Smooth muscle cell (in vitro differentiated cells): ENCODE data around the gene EED. TPM values are rescaled to one million over a fixed set of nuclear protein-coding genes. Genes with fewer than 3 reads are reported as not detected.

ENCODE experiments used
- DNase-seq: peaks from one replicate; lab custom pipeline; 2025; ENCODE audit not compliant: unreplicated experiment; lab: John Stamatoyannopoulos, UW
- H2AFZ ChIP-seq: fragments of 200-600 bp; sonication (generic); 2 replicates; pipeline ENCODE4 v1.6.0; 2016; ENCODE audit warnings: antibody characterized with exemption, low read depth, mild to moderate bottlenecking
- H3F3A ChIP-seq: fragments of 200-600 bp; sonication (generic); 2 replicates; pipeline ENCODE4 v1.6.0; 2017; ENCODE audit warnings: antibody characterized with exemption, low read depth
- H3K27ac ChIP-seq: fragments of 200-600 bp; sonication (generic); 2 replicates; pipeline ENCODE4 v1.5.1; 2016; ENCODE audit warnings: low read depth, mild to moderate bottlenecking
- H3K27me3 ChIP-seq: fragments of 200-600 bp; sonication (generic); 2 replicates; pipeline ENCODE4 v1.6.1; 2016; ENCODE audit warnings: low read depth, mild to moderate bottlenecking
- H3K36me3 ChIP-seq: fragments of 200-600 bp; sonication (generic); 2 replicates; pipeline ENCODE4 v1.5.1; 2016; ENCODE audit warnings: low read depth
- H3K4me1 ChIP-seq: fragments of 200-600 bp; sonication (generic); 2 replicates; pipeline ENCODE4 v1.5.1; 2016; ENCODE audit warnings: low read depth
- H3K4me2 ChIP-seq: fragments of 200-600 bp; sonication (generic); 2 replicates; pipeline ENCODE4 v1.6.0; 2016; ENCODE audit warnings: mild to moderate bottlenecking
- H3K4me3 ChIP-seq: fragments of 200-600 bp; sonication (generic); 2 replicates; pipeline ENCODE4 v1.5.1; 2016; ENCODE audit warnings: mild to moderate bottlenecking
- H3K79me2 ChIP-seq: fragments of 200-600 bp; sonication (generic); 2 replicates; pipeline ENCODE4 v1.6.0; 2016; ENCODE audit warnings: low read depth, mild to moderate bottlenecking
- H3K9ac ChIP-seq: fragments of 200-600 bp; sonication (generic); 2 replicates; pipeline ENCODE4 v1.6.0; 2016; ENCODE audit warnings: low read depth
- H3K9me3 ChIP-seq: fragments of 200-600 bp; sonication (generic); replicated peaks from 2 replicates; pipeline ENCODE4 v1.5.1; 2016; ENCODE audit warnings: low read depth
- H4K20me1 ChIP-seq: fragments of 200-600 bp; sonication (generic); 2 replicates; pipeline ENCODE4 v1.6.0; 2016; ENCODE audit warnings: low read depth
- WGBS: methylation state at CpG from one replicate; pipeline ENCODE4 v1.1.7; 2016; ENCODE audit warnings: low lambda C conversion rate; 5-methylcytosine and 5-hydroxymethylcytosine counted together
- polyA plus RNA-seq: library from polyadenylated mRNA; unstranded; fragments of >200 nt; fragmentation: Nextera tagmentation; extraction: Ambion mirVana; gene quantifications from 2 replicates; pipeline ENCODE4 v1.2.1, GENCODE V29; 2016
- total RNA-seq: library from RNA; depleted of rRNA; stranded (reverse); fragments of >200 nt; gene quantifications from 2 replicates; pipeline ENCODE4 v1.2.3, GENCODE V29; 2014
- TF ChIP-seq, protein P1 (sequence below): fragments of 200-600 bp; sonication (generic); IDR thresholded peaks from 2 replicates; pipeline ENCODE4 v1.5.1; 2017; ENCODE audit warnings: borderline replicate concordance, mild to moderate bottlenecking, antibody characterized with exemption; ENCODE audit not compliant: insufficient read depth, poor library complexity, severe bottlenecking

EED gene
- total and polyA plus RNA-seq, 2 experiments from 2014 or later, result 18.6 to 38.7 TPM

DNA sequence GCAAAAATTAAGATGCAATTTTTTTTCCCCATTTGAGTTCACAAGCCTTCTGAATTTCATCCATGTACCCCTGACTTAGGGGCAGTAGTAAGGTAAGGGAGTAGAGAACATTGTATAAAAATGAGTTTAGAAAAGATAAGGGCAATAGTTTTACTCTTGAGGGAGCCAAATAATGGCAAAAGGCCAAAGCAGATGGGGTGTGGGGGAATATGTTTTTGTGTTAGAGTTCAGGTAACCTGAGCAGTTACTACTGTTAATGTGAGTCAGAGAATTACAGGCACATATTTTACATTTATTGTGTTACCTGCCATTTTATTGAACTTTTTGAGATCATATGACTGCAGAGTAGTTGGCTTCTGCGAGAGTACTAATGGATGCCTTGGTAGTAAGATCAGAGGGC is 3.1 kb downstream of the EED start:
- Histone ChIP-seq H3K4me2 (peak overlapping the region; percentile 84), H3F3A (peaks cover 5% of the 10 kb centered on the region), H3K4me3 (no peak overlapping the region), H3K9ac (no peak overlapping the region), H3K27ac (no peak overlapping the region), H2AFZ (no peak overlapping the region), H3K9me3 (no peaks in the 10 kb centered on the region), H3K4me1 (peaks cover 19% of the 10 kb centered on the region), H3K79me2 (peaks cover 72% of the 10 kb centered on the region), H4K20me1 (peaks cover 56% of the 10 kb centered on the region), H3K36me3 (no peaks in the 10 kb centered on the region), H3K27me3 (no peaks in the 10 kb centered on the region)
- TF ChIP-seq, protein P1, sequence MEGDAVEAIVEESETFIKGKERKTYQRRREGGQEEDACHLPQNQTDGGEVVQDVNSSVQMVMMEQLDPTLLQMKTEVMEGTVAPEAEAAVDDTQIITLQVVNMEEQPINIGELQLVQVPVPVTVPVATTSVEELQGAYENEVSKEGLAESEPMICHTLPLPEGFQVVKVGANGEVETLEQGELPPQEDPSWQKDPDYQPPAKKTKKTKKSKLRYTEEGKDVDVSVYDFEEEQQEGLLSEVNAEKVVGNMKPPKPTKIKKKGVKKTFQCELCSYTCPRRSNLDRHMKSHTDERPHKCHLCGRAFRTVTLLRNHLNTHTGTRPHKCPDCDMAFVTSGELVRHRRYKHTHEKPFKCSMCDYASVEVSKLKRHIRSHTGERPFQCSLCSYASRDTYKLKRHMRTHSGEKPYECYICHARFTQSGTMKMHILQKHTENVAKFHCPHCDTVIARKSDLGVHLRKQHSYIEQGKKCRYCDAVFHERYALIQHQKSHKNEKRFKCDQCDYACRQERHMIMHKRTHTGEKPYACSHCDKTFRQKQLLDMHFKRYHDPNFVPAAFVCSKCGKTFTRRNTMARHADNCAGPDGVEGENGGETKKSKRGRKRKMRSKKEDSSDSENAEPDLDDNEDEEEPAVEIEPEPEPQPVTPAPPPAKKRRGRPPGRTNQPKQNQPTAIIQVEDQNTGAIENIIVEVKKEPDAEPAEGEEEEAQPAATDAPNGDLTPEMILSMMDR, result no peak
- 87% methylated on average over 1 of the region's 1 CpG for WGBS
- no peak for DNase-seq

DNA sequence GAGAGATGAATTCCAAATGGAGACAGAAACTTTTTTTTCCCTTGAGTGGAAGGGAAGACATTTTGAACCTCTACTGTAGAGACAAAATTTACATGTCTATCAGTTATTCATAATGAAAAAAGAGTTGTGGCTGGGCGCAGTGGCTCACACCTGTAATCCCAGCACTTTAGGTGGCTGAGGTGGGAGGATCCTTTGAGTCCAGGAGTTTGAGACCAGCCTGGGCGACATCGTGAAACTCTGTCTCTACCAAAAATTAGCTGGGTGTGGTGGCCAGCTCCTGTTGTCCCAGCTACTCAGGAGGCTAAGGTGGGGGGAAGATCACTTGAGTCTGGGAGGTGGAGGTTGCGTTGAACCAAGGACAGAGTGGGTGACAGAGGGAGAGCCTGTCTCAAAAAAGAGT is 4.1 kb downstream of the EED start:
- H3K4me1 ChIP-seq, result peaks cover 19% of the 10 kb centered on the region
- H3K79me2 ChIP-seq, result peaks cover 82% of the 10 kb centered on the region
- H3K4me3 ChIP-seq, result no peak overlapping the region
- no peak for DNase-seq
- H3K9me3 ChIP-seq, result no peaks in the 10 kb centered on the region
- TF ChIP-seq, protein P1, result no peak
- no peak overlapping the region for H2AFZ ChIP-seq
- H3K9ac ChIP-seq, result no peak overlapping the region
- 82% methylated on average over 4 of the region's 4 CpGs for WGBS
- peak overlapping the region; percentile 9 for H3K4me2 ChIP-seq
- peaks cover 66% of the 10 kb centered on the region for H4K20me1 ChIP-seq
- no peak overlapping the region for H3K27ac ChIP-seq
- no peaks in the 10 kb centered on the region for H3K27me3 ChIP-seq
- H3F3A ChIP-seq, result peaks cover 4% of the 10 kb centered on the region
- H3K36me3 ChIP-seq, result no peaks in the 10 kb centered on the region

DNA sequence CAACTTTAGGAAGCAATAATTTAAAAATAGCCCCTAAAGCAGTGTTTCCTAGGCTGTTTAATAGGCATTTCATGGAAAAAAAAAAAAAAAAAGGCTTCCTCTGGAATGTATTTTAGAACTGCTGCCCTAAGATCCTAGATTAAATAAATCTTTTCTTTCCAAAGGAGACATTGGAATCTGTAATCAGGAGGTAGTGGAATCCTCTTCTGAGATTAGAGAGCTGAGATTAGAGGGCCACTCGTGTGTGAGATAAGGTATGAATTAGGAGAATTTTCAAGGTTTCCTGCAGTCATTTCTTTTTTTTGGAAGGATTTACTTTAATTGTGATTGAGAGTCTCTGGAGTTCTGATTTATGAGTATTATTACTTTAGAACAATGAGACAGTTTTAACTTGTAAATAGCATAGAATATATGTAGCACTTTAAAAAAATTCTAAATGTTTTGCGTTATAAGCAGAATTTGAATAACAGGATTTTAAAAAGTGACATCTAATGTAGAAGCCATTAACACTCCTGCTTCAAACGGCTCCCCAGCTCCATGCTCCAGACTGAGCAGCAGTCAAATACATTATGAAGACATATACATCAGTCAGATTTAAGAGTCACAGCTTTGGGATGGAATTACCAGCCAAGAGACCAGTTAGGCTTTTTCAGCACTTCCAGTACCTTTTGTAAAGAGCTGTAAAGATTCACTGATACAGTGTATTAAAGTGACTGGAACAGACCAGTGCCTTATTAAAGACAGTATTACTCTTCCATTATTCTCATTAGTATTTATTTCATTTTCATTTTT is 5.0 kb downstream of the EED start:
- H4K20me1 ChIP-seq, result peaks cover 71% of the 10 kb centered on the region
- H3F3A ChIP-seq, result no peaks in the 10 kb centered on the region
- TF ChIP-seq, protein P1, result no peak
- no peaks in the 10 kb centered on the region for H3K9me3 ChIP-seq
- H3K4me3 ChIP-seq, result no peak overlapping the region
- peak overlapping the region; percentile 9 for H3K4me2 ChIP-seq
- WGBS, result 34% methylated on average over 3 of the region's 3 CpGs
- no peak overlapping the region for H2AFZ ChIP-seq
- peaks cover 16% of the 10 kb centered on the region for H3K4me1 ChIP-seq
- DNase-seq, result no peak
- H3K79me2 ChIP-seq, result peaks cover 89% of the 10 kb centered on the region
- H3K9ac ChIP-seq, result no peak overlapping the region
- H3K27me3 ChIP-seq, result no peaks in the 10 kb centered on the region
- no peaks in the 10 kb centered on the region for H3K36me3 ChIP-seq
- H3K27ac ChIP-seq, result peak overlapping the region; percentile 3

DNA sequence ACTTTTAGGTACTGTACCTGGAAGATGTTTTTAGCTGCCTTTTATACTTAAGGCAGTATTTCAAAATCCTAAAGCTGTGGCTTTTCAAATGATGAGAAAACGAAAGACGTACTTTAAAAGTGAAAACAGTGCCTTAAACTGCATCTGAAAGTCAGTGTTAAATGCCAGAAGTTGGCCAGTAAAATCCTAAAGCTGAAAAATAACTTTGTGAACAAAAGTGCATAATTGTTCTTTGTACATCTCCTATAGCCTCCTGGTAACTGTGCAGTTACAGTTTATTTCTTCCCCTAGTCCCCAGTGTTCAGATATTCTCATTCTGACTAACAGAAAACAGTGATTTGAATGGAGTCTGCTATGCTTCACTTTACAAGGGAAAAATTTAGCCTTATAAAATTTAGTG is 6.8 kb downstream of the EED start:
- Histone ChIP-seq H3K4me2 (no peak overlapping the region), H3K4me3 (no peak overlapping the region), H3K9ac (no peak overlapping the region), H3K4me1 (peaks cover 12% of the 10 kb centered on the region), H3K79me2 (peaks cover 94% of the 10 kb centered on the region), H4K20me1 (peaks cover 75% of the 10 kb centered on the region), H3K9me3 (no peaks in the 10 kb centered on the region), H3K27me3 (no peaks in the 10 kb centered on the region), H2AFZ (no peak overlapping the region), H3K36me3 (peaks cover 5% of the 10 kb centered on the region), H3K27ac (no peak overlapping the region), H3F3A (no peaks in the 10 kb centered on the region)
- WGBS, result 86% methylated on average over 2 of the region's 2 CpGs
- TF ChIP-seq, protein P1, result no peak
- DNase-seq, result no peak
